NCI-H2196 treated with DMSO at 0.1 percent for 48 hours (cell line): Measurements from ENCODE around the gene CNGA2.

Experiments used
- DNase-seq: peaks from one replicate; lab custom pipeline; 2025; ENCODE audit not compliant: unreplicated experiment; lab: John Stamatoyannopoulos, UW

The CNGA2 gene

DNA sequence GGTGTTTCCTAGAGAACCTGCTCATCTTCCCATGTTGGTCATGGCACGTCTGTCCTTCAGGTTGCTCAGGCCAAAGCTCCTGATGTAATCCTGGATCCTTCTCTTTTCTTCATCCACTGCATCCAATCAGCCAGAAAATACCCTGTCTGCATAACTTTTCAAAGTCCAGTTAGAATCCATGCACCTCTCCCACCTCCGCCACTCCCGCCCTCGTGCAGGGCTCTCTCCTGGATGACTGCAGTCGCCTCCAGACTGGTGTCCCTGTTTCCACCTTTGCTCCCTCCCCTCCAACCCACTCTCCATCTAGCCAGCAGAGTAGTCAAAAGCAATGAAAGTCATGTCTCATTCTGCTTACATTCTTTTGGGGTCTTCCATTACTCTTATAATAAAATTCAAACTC is 16.0 kb downstream of the CNGA2 start:
- DNase-seq: no peak

DNA sequence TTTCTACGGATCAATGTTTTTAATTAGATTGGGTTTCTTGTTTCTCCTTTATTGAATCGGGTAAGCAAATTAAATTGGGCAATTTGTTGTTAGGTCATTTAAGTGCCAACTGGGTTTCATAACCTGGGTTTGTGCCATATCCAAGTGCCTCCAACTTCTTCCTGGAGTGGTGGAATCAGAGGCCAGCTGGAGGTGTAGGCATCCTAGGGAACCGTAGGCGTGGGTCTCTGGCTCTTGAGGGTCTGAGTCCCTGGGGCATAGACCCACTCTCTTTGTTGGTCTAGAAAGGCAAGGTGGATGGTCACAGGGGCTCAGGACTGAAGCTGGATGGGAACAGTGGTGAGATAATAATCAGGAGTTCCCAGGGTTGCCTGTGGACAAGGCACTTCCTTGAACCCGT is 18.3 kb downstream of the CNGA2 start:
- no peak for DNase-seq

DNA sequence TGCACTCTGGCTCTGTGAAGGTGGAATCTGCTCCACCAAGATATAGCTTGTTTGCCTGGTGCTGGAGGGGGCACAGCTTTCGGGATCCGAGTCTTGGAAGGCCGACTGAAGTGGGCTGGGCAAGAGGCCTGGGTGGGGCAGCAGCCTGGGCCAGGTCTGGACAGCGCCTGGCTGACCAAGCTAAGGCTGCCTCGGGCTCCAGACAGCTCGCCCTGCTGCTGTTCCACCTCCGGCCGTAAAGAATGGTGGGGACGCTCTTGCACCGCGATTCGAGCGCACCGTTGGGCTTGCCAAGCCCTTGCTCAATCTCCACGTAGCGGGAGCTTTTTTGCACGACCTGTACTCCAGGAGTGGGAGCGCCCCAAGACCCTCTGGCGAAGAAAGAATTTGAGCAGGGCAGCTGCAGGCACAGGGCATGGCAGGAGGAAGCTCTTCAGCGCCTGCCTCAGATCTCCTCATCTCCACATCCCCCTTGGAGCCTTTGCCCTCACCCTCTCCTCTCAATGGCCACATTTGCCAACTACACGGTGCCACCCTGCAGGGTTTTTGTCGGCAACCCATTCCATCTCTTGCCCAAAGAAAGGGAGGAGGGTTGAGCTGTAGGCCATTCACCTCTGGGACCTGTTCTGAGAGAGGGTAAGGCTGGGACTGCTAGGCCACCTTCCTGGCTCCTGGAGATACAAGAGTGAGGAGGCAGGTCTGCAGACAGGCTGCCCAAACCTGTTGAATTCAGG is 18.9 kb downstream of the CNGA2 start:
- DNase-seq: peak; percentile 16

DNA sequence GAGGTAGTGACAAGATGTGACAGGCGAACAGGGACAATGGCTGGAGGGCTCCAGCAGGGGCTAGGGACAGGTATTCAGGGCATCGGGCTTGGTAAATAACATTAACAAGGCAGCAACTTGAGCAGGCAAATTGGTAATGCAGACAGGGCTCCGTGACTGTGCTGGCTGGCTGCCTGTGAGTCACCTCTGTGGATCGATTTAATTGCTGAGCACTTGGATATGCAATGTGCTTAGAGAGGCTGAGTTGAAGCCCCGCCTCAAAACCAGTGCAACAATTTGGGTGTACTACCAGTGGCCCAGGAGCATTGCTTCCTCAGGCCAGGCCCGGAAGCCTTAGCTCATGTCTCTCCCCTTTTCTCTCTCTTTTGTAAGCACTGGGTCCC is 19.5 kb downstream of the CNGA2 start:
- no peak for DNase-seq

DNA sequence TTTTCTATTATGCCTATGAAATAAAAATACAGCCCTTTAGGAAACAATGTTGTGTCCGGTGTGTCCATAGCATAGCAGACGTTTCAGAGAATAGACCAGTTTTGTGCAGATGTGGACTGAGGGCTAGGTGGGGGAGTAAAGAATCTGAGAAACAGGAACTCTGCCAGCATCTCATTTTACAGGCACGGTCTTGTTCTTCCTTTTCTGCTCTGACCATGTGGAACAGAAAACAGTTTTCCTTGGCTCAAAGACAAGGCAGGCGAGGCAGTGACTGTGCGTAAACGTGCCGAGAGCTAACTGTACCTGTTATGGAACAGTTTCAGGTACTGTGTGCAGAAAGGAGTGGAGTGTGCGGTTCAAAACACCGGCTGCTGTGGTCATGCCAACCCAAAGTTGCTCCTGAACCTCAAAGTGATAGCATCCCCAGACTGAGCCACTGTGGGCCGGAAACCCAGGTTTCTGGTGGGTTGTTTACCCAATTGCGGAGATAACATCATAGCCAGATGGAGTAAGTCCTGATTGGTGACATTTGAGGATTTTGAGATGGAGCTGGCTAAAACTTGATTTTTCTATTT is 20.2 kb downstream of the CNGA2 start:
- DNase-seq: no peak

DNA sequence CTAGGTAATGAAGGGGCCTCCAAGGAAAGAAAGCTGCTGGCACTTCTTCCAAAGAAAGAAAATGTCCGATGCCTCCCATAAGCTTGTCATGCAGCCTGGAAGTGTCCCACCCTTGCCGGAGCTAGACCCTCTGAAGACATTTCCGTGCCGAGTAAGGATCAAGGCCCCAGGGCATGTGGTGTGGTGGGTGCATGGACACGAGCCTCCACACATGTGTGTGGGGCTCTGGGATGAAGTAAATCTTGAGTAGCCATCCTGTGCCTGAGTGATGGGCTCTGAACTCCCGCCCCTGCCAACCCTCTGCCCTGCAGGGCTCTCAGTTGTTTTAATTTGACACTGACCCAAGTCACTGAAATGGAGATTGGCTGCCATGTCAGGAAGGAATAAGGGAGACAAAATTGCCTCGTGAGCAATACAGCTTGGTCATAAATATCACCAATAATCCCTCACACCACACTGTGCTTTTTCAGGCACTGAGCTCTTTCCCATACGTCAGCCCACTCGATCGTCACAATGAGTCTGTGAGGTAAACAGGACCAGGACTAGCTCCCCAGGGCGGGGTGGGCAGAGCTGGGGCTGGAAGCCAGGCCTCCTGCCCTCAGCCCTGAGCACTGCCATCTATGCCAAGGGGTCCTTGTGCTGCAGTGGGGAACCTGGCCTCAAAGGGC is 24.6 kb downstream of the CNGA2 start:
- no peak for DNase-seq

DNA sequence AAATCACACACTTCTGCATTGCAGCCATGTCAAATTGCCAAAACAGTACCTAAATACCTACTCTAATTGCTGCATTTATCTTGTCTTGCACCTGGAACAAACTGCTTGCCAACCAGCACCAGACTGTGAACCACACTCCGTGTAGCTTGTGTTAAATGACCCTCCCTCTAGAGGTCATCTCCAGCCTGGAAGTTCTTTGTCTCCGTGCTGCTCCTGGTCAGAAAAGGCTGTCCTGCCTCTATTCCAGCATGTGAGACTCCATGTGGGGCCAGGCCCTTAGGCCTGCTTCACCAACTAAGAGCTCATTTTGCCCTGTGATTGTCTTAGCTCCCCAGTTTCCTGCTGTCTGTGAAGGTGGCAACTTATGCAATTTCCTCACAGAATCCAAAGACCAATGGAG is 28.3 kb downstream of the CNGA2 start:
- no peak for DNase-seq

DNA sequence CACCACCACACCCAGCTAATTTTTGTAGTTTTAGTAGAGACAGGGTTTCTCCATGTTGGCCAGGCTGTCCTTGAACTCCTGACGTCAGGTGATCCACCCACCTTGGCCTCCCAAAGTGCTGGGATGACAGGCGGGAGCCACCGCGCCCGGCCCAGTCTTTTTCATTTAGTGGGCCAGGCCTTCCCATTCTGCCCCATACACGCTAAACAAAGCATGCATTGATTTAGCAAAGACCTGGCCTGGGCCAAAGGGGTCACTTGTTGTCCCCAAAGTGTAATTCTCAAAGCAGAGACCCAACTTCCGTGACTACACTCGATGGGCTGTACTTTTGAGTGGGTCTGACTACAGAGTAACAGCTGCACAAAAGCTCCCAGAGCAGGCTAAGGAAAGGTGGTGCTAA is 29.2 kb downstream of the CNGA2 start:
- DNase-seq: no peak

DNA sequence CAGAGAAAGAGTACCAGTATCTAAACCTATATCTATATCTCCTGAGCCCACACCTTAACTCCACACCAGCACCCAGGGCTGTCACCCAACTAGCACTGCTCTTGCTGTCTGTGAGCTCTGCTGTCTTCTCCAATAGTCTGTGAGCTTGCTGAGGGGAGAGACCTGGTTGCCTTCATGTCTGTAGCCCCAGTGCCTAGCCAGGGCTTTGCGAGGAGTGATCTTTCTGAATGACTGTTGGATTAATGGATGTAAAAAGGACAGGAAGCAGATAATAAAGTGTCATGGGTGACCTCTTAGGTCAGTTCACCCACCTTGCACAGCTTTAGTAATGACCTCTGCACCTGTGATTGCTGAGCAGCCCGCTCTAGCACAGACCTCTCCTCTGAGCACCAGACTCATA is 30.5 kb downstream of the CNGA2 start:
- no peak for DNase-seq

DNA sequence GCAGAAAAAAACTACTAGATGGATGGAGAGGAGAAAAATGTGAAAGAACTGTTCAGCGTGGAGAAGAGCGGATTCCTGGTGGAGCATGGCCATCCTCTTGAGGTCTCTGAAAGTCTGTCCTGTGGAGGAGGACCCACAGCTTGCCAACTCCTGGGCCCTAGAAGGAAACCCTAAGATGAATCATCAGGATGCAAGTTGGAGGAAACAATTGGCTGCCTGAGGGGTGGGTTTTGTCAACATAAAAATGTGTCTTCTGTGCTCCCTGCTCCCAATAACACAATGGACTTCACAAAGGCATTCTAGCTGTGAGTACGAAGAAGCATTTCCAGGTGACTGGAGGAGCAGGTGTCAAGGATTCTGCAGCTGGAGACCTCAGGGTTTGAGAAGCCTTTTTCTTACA is 37.2 kb downstream of the CNGA2 start:
- DNase-seq: no peak

DNA sequence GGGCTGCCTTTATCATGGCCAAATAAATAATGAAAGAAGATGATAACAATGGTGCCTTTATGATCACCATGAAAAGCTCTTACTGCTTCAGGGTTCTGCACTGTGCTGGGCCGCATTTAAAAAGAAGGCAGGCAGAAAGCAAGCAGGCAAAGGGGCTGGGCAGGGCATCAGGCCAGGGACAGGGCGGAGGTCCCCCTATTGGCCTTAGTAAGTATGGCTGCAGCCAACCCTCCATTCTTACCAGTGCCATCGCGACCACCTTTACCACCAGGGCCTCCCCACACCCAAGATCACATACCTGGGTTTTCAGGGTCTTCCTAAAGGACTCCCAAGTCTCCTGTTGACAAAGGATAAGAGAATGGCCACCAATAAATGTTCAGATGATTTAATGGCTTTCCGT is 38.9 kb downstream of the CNGA2 start:
- no peak for DNase-seq

DNA sequence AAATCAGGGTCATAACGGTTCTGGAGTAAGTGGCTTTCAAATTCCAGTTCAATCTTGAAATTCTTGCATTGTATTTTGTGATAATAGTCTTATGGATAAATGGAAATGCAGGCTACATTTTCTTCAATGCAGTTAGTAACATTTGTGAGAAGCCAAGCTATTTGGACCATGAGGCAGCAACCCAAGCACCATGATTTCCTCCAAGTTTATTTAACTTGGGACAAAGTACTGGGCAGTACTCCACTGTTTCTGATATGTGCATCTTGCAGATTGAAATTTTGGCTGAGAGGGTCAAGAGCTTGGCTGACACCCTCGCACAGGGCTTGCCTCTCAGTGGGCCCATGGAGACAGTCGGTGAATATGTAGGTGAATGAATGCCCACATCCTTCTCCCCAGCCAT is 39.9 kb downstream of the CNGA2 start:
- DNase-seq: no peak

DNA sequence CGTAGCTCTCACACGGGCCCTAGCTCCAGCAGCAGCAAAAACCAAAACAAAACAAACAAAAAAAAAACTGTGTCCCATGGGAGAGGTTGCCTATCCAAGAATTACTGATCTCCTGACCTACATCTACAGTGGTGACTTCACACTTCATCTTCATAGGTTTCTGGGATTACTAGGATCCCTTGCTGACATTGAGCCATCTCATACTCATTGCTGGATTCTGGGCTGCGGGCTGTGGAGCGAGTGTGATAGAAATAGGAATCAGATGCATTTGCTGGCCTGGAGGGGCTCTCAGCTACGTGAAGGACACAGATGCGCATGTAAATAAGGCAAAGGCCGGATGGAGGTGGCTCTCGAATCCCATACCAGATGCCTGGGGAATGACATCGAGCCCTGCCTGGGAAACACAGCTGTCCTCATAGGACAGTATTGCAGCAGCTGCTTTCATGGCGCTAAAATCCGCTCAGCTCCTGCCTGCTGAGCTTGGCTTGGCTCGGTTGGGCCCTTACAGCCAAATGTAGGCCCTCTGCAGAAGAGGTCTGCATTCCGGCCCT is 41.7 kb downstream of the CNGA2 start:
- no peak for DNase-seq

DNA sequence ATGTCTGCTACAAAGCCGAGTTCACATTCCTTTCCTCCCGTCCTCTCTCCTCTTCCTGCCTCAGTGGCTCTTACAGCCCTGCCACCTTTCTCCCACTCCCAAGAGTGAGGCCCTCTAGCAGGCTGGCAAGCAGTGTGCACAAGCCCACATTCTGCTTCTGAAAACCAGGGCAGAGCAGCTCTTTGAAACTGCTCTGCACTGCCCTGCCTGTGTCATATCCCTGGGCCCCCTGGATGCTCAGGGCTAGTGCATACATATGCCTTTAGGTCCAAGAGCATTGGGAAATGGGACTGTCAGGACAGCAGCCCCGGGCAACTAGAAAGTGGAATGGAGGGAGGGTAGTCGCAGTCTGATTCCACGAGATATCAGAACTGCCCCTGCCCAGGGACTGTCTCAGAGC is 42.4 kb downstream of the CNGA2 start:
- no peak for DNase-seq

DNA sequence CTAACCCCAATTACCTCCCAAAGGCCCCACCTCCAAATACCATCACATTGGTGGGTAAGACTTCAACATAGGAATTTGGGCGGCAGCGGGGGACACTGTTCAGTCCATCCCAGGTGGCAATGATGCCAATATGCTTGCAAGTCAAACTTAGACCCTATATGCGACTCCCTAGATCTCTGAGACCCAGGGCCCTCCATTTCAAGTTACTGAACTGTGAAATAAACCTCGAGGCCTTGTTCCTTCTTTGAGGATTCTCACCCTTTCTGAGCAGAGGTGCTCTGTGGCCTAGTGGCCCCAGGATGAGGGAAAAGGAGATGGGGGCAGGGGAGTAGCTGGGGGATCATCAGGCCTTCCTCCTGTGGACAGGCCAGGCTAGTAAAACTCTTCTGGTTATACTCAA is 44.7 kb downstream of the CNGA2 start:
- DNase-seq: no peak

DNA sequence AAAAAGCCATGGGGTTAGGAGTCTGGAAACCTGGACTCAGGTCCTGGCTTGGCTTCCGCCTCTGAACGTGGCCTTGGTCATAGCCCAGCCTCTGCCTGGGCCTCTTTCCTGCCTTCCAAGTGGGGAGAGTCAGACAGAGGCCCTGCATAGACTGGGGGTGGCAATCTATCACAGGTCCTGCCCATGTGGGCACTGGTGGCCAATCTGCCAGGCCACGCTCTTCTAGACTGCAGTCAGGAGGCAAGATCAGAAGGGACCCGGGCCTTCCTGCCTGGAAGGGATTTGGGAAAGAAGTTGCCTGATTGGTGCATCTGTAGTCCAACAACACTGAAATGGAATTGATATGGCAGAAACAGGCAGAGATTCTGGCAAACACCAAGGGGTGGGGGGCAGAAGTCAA is 46.1 kb downstream of the CNGA2 start:
- DNase-seq: no peak

DNA sequence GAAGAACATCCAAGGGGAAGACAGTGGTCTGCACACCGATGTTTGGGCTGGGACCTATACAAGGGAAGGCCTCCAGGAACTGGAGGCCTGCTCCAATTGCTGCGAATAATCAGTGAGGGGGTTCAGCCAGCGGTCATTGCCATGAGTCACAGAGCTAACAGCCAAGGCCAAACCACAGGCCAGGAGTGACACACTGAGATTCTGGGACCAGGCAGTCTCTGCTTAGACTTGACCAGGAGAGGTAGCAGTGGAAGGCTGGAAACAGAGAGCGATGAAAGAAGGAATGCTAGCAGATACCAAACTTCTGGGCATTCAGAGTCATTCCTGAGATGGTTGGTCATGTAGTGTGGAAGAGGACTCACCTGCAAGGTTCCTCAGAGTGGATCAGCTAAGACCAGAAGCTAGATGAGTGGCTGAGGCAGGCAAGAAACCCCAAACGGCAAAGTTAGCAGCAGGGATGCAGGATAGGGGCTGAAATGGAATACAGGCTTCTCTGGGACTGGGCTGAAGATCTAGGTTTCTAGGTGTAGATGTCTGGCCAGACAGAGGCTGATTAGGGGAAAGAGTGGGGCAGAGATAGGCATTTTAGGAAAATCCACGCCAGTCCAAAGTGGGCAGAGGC is 54.7 kb downstream of the CNGA2 start:
- no peak for DNase-seq

DNA sequence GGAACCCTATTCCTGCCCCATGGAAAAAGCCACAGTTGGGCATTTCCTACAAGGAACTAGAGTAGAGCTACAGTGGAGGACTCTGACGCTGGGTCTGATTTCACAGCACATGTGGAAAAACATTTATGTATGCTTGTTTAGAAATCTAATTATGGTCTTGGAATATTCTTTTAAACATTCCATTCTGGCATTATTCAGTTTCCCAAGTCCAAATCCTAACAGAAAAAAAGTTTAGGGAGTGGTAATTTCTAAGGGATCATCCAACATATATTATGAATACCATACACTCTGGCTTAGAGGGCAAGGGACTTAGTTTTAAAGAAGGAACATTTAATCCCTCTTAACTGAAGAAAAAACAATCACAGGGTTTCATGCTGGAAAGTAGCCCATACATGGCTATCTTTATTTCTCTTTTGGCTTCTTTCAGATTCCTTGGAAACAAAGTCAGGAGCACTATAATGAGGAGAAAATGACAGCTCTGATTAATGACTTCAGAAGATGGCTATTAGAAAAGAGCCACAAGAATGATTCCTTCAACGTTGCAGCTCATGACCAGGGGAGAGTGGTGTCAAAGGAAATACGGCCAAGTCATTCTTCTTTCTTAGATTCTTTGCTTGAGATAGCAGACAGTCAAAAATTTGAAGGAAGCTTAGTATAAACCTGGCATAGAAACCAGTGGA is 56.1 kb downstream of the CNGA2 start:
- DNase-seq: no peak

DNA sequence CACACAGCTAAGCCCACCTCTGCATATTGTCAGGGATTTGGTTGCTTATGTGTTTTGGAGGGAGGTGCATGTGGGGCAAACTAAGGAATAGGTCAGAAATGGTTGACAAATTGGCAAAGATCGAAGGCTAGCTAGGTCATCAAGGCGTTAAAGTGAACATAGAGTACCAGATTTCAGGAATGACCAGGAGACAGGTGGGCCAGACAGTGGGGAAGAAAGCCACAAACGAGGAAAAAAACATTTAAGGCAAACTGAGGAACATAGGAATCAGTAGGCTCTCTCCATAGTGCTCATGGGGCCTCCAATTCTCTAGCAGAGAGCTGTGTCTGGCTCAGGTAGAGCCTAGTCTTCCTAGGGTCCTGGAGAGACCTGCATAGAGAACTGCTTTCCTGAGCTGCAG is 57.4 kb downstream of the CNGA2 start:
- no peak for DNase-seq

DNA sequence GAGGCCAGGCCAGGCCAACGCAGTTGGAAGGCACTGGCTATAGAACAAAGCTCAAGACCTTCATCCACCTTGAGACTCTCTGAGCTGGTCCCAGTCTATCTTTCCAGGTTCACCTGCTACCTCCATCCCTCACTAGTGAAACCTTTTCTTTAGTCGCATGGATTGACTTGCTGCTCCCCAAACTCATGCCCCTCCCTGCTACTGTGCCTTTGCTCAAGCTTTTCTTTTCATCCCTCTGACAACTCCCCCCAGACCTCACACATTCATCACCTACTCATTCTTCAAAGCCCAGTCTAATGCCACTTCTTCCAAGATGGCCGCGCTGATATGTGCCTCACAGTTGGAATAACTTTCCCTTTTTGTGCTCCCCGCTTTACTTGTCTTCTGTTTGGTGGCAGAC is 58.0 kb downstream of the CNGA2 start:
- DNase-seq: no peak

DNA sequence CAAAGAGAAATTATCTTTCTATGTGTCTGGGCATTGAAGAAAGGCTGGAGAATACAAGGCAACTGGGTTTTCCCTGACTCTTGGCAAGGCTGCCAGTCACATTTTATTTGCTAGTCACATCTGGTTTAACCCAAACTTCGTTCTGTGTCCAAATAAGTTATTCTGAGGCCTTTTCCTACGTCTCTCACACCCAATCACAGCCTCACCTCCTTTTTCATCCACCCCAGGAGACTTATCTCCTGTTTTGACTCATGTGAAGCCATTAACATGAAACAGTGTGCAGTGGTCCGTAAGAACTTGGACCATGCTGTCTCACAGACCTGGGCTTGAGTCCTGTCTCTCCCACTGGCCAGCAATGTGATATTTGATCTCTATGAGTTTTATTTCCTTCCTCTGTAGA is 59.3 kb downstream of the CNGA2 start:
- DNase-seq: no peak
